ENCODE results near the gene NDFIP1. TPM values are rescaled to one million over a fixed set of nuclear protein-coding genes. Genes with fewer than 3 reads are reported as not detected.

Gene NDFIP1
- polyA plus RNA-seq, 1 donor (not counting 4 experiments of a cell fraction or from before 2014, with no cell fraction given): 38.2 TPM

- Histone ChIP-seq H3K36me3 (ENCODE audit: control insufficient read depth in 2 of 2, extremely low read depth in 1 of 2, insufficient read depth in 2 of 2, low read length in 2 of 2) (no peaks in the 10 kb centered on the region), H3K79me2 (ENCODE audit: control insufficient read depth, insufficient read depth, low read length) (no peaks in the 10 kb centered on the region), H3K4me1 (ENCODE audit: control insufficient read depth, extremely low read depth, insufficient read depth, low read length) (peaks cover 25% of the 10 kb centered on the region), H3K27ac (ENCODE audit: control insufficient read depth, insufficient read depth, low read length) (no peak overlapping the region), H3K4me2 (ENCODE audit: control insufficient read depth, extremely low read depth, insufficient read depth, low read depth, low read length) (no peak overlapping the region), H3K4me3 (ENCODE audit: control insufficient read depth in 2 of 3, extremely low read depth in 1 of 3, insufficient read depth in 2 of 3, low read depth in 1 of 3, low read length in 3 of 3) (no peak overlapping the region), H3K9ac (ENCODE audit: control insufficient read depth, extremely low read depth, insufficient read depth, low read length) (no peak overlapping the region), H3K27me3 (ENCODE audit: control insufficient read depth, extremely low read depth, insufficient read depth, low read length) (no peaks in the 10 kb centered on the region), H2AFZ (ENCODE audit: control insufficient read depth, low read length) (no peak overlapping the region), H4K20me1 (ENCODE audit: control insufficient read depth, extremely low read depth, insufficient read depth, low read length) (no peaks in the 10 kb centered on the region), H3K9me1 (ENCODE audit: control insufficient read depth, extremely low read depth, insufficient read depth, low read length) (no peaks in the 10 kb centered on the region), H3K9me3 (ENCODE audit: control insufficient read depth, low read depth, low read length) (no peaks in the 10 kb centered on the region)
- no peak for FAIRE-seq
- TF ChIP-seq EZH2 (IDR thresholded peaks at IDR 0.05; ENCODE audit: low read length): no peak
- TF ChIP-seq CTCF (optimal IDR thresholded peaks at IDR 0.05 in 1 of 3, IDR thresholded peaks at IDR 0.05 in 1 of 3, conservative IDR thresholded peaks at IDR 0.05 in 1 of 3; ENCODE audit: extremely low read depth in 1 of 3, insufficient read depth in 2 of 3, low read length in 3 of 3): no peak
- dilution Hi-C loops (cut with MboI; ENCODE audit: extremely low pct_ligation_motif_present, low sequenced_read_pairs): no loop called here
- no peak for DNase-seq (ENCODE audit: low read depth, low spot score)
Observed at GRCh38 chr5:142175039-142175438, 66.5 kb downstream of the NDFIP1 start.

GRCh38 chr5:142175461-142176142 is 67.0 kb downstream of the NDFIP1 start:
- Histone ChIP-seq H3K27ac (ENCODE audit: control insufficient read depth, insufficient read depth, low read length) (no peak overlapping the region), H2AFZ (ENCODE audit: control insufficient read depth, low read length) (no peak overlapping the region), H3K4me2 (ENCODE audit: control insufficient read depth, extremely low read depth, insufficient read depth, low read depth, low read length) (no peak overlapping the region), H3K9me1 (ENCODE audit: control insufficient read depth, extremely low read depth, insufficient read depth, low read length) (no peaks in the 10 kb centered on the region), H3K9ac (ENCODE audit: control insufficient read depth, extremely low read depth, insufficient read depth, low read length) (no peak overlapping the region), H3K27me3 (ENCODE audit: control insufficient read depth, extremely low read depth, insufficient read depth, low read length) (no peaks in the 10 kb centered on the region), H3K79me2 (ENCODE audit: control insufficient read depth, insufficient read depth, low read length) (no peaks in the 10 kb centered on the region), H3K4me1 (ENCODE audit: control insufficient read depth, extremely low read depth, insufficient read depth, low read length) (peaks cover 22% of the 10 kb centered on the region), H3K4me3 (ENCODE audit: control insufficient read depth in 2 of 3, extremely low read depth in 1 of 3, insufficient read depth in 2 of 3, low read depth in 1 of 3, low read length in 3 of 3) (no peak overlapping the region), H3K9me3 (ENCODE audit: control insufficient read depth, low read depth, low read length) (no peaks in the 10 kb centered on the region), H3K36me3 (ENCODE audit: control insufficient read depth in 2 of 2, extremely low read depth in 1 of 2, insufficient read depth in 2 of 2, low read length in 2 of 2) (no peaks in the 10 kb centered on the region), H4K20me1 (ENCODE audit: control insufficient read depth, extremely low read depth, insufficient read depth, low read length) (no peaks in the 10 kb centered on the region)
- FAIRE-seq (no peak), DNase-seq (ENCODE audit: low read depth, low spot score) (no peak)
- TF ChIP-seq CTCF (optimal IDR thresholded peaks at IDR 0.05 in 1 of 3, IDR thresholded peaks at IDR 0.05 in 1 of 3, conservative IDR thresholded peaks at IDR 0.05 in 1 of 3; ENCODE audit: extremely low read depth in 1 of 3, insufficient read depth in 2 of 3, low read length in 3 of 3) (no peak), EZH2 (IDR thresholded peaks at IDR 0.05; ENCODE audit: low read length) (no peak)
- dilution Hi-C loops (cut with MboI; ENCODE audit: extremely low pct_ligation_motif_present, low sequenced_read_pairs): no loop called here
